GDM1 (cell line): ENCODE data around the gene SLC7A10.
"Not testable (repeated sequence)": the region's sequence is repeated elsewhere in the genome, so short reads cannot be mapped to it uniquely, and the experiment has no call there.

Experiments used
- DNase-seq: peaks from one replicate; lab custom pipeline; 2025; lab: John Stamatoyannopoulos, UW

SLC7A10 gene

GRCh38 chr19:33175156-33175782 lies 50.4 kb downstream of the SLC7A10 start:
- DNase-seq: no peak

GRCh38 chr19:33174186-33174585 lies 51.5 kb downstream of the SLC7A10 start:
- no peak for DNase-seq

GRCh38 chr19:33171916-33172359 lies 53.7 kb downstream of the SLC7A10 start:
- no peak for DNase-seq

- DNase-seq: no peak
These were observed 54.3 kb downstream of the SLC7A10 start for GRCh38 chr19:33171222-33171795.

GRCh38 chr19:33168528-33168927 lies 57.1 kb downstream of the SLC7A10 start:
- no peak for DNase-seq

GRCh38 chr19:33167438-33167837 lies 58.2 kb downstream of the SLC7A10 start:
- no peak for DNase-seq

- not testable (repeated sequence) for DNase-seq
These were observed 59.6 kb downstream of the SLC7A10 start for GRCh38 chr19:33166037-33166436.

GRCh38 chr19:33163481-33163880 lies 62.2 kb downstream of the SLC7A10 start:
- DNase-seq: no peak

GRCh38 chr19:33161201-33161600 lies 64.4 kb downstream of the SLC7A10 start:
- no peak for DNase-seq

- DNase-seq: no peak
These were observed 65.8 kb downstream of the SLC7A10 start for GRCh38 chr19:33159893-33160292.

- DNase-seq: no peak
These were observed 66.5 kb downstream of the SLC7A10 start for GRCh38 chr19:33159149-33159548.
